ENCODE results near the gene TNS3. TPM values are rescaled to one million over a fixed set of nuclear protein-coding genes. Genes with fewer than 3 reads are reported as not detected.

The TNS3 gene
- total RNA-seq, 1 donor from 2014 or later: 41.2 TPM

DNA sequence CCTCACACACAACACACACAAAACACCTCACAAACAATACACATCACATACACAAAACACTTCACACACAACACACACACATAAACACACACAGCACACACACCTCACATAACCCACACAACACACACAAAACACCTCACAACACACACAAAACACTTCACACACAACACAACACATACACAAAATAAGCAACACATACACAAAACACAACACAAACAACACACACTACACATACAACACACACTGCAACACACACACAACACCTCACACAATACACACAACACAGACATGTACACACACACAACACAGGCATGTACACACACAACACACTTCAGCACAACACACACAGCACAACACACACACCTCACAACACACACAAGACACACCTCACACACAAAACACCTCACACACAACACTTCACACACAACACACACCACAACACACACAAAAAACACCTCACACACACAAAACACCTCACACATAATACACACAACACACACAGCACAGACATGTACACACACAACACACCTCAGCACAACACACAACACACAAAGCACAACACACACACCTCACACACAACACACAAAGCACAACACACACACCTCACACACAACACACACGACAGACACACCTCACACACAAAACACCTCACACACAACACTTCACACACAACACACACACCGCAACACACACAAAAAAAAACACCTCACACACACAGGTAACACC lies 107.5 kb downstream of the TNS3 start:
- TF ChIP-seq, protein P1, sequence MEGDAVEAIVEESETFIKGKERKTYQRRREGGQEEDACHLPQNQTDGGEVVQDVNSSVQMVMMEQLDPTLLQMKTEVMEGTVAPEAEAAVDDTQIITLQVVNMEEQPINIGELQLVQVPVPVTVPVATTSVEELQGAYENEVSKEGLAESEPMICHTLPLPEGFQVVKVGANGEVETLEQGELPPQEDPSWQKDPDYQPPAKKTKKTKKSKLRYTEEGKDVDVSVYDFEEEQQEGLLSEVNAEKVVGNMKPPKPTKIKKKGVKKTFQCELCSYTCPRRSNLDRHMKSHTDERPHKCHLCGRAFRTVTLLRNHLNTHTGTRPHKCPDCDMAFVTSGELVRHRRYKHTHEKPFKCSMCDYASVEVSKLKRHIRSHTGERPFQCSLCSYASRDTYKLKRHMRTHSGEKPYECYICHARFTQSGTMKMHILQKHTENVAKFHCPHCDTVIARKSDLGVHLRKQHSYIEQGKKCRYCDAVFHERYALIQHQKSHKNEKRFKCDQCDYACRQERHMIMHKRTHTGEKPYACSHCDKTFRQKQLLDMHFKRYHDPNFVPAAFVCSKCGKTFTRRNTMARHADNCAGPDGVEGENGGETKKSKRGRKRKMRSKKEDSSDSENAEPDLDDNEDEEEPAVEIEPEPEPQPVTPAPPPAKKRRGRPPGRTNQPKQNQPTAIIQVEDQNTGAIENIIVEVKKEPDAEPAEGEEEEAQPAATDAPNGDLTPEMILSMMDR (IDR thresholded peaks at IDR 0.05; ENCODE audit: insufficient read depth, low read length, poor library complexity, severe bottlenecking): no peak
- no peak for DNase-seq (ENCODE audit: low read depth)
- Histone ChIP-seq H3K36me3 (ENCODE audit: control insufficient read depth, insufficient read depth, low read length) (no peaks in the 10 kb centered on the region), H3K4me3 (ENCODE audit: low read depth, low read length) (no peak overlapping the region), H3K27me3 (ENCODE audit: control insufficient read depth, insufficient read depth, low read length) (no peaks in the 10 kb centered on the region)

DNA sequence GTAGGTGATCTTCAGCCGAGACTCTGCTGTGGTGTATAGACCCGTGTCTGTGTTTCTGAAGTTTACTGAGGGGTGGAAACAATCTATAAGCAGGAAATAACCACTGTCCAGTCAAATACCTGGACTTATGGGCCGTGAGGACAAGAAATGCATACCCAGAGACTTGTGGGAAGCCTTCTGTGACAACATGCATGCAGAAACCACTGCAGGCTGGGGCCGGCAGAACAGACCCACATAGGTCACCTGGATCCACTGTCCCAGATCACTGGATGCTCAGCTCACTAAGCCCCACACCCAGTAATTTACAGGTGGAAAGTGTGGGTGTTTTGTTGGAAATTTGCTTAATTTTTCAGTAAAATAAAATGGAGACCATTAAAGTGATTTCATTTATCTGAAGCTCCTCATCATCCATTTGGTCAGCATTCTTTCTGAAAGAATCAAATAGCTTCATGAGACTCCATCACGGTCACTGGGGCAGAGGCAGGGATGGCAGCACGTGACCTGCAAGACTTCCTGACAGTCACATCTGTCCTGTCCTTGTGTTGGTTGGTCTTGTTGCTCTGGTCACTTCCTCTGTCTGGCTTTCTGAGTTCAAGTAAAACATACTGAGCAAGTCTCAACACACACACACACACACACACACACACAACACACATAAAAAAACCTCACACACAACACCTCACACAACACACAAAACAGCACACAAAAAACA lies 108.3 kb downstream of the TNS3 start:
- Histone ChIP-seq H3K27me3 (ENCODE audit: control insufficient read depth, insufficient read depth, low read length) (no peaks in the 10 kb centered on the region), H3K36me3 (ENCODE audit: control insufficient read depth, insufficient read depth, low read length) (no peaks in the 10 kb centered on the region), H3K4me3 (ENCODE audit: low read depth, low read length) (no peak overlapping the region)
- no peak for DNase-seq (ENCODE audit: low read depth)
- TF ChIP-seq, protein P1 (IDR thresholded peaks at IDR 0.05; ENCODE audit: insufficient read depth, low read length, poor library complexity, severe bottlenecking): no peak

DNA sequence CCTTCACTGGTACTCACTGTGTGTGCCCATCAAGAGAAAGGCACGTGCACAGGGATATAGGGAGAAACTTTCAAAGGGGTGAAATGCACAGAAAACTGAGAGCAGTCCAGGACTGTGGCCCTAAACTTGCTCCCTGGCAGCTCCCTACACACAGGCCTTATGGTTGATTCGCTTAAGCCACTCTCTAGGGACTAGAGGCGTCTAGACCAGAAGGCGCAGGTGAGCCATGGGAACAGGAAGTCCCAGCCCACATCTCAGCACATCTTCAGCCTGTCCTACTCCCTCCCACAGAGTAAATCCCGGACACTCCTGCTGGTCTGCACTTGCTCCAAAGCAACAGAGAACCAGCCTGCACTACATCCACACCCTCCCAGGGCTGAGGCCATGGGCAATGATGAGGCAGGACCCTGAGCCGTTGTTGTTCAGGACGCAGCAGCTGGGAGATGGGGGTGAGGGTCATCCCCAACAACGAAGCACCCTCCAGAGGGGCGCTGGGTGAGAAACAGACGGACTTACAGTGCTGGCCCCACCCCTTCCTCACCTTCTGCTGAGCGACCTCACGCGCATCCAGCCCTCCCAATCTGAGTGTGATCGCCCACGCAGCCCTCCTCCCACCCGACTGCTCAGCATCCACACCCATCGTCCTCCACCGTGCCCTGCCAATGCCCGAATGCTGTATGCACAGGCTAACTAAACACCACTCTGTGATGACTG lies 109.3 kb downstream of the TNS3 start:
- H3K36me3 ChIP-seq (ENCODE audit: control insufficient read depth, insufficient read depth, low read length): no peaks in the 10 kb centered on the region
- H3K27me3 ChIP-seq (ENCODE audit: control insufficient read depth, insufficient read depth, low read length): no peaks in the 10 kb centered on the region
- TF ChIP-seq, protein P1 (IDR thresholded peaks at IDR 0.05; ENCODE audit: insufficient read depth, low read length, poor library complexity, severe bottlenecking): no peak
- H3K4me3 ChIP-seq (ENCODE audit: low read depth, low read length): no peak overlapping the region
- no peak for DNase-seq (ENCODE audit: low read depth)

DNA sequence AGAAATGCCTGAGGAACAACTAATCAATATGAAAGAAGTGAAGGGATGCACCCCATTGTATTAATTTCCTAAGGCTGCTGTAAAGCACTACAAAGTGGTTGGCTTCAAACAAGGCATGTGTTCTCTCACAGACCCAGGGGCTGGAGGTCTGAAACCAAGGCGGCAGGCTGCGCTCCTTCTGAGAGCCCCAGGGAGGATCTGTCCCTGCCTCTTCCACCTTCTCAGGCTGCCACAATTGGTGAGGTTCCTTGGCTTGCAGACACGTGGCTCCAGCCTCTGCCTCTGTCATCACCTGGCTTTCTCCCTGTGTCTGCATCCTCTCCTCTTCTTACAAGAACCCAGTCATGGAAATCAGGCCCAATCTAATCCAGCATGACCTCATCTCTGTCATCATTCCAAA lies 110.1 kb downstream of the TNS3 start:
- no peaks in the 10 kb centered on the region for H3K27me3 ChIP-seq (ENCODE audit: control insufficient read depth, insufficient read depth, low read length)
- TF ChIP-seq, protein P1 (IDR thresholded peaks at IDR 0.05; ENCODE audit: insufficient read depth, low read length, poor library complexity, severe bottlenecking): no peak
- H3K36me3 ChIP-seq (ENCODE audit: control insufficient read depth, insufficient read depth, low read length): no peaks in the 10 kb centered on the region
- DNase-seq (ENCODE audit: low read depth): no peak
- no peak overlapping the region for H3K4me3 ChIP-seq (ENCODE audit: low read depth, low read length)

DNA sequence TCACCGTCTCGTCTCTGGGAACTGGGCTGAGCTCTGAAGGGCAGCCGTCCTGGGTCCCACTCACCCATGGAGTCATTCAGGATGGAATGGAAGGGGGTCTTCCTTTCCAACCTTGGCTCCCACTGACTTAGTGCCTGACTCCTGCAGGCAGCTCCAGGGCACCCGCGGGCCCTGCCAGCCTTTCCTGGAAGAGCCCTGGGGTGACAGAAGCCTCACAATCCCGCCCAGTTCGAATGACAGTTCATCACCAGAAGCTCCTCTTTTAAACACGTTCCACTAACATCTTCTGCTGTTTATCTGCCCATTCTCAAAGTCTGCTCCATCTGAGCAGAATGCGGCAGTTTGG lies 110.6 kb downstream of the TNS3 start:
- TF ChIP-seq, protein P1 (IDR thresholded peaks at IDR 0.05; ENCODE audit: insufficient read depth, low read length, poor library complexity, severe bottlenecking): no peak

More for the DNA sequence above, 110.6 kb downstream of the TNS3 start:
- H3K36me3 ChIP-seq (ENCODE audit: control insufficient read depth, insufficient read depth, low read length): no peaks in the 10 kb centered on the region
- no peaks in the 10 kb centered on the region for H3K27me3 ChIP-seq (ENCODE audit: control insufficient read depth, insufficient read depth, low read length)
- DNase-seq (ENCODE audit: low read depth): no peak
- no peak overlapping the region for H3K4me3 ChIP-seq (ENCODE audit: low read depth, low read length)
